Smooth muscle cell (in vitro differentiated cells): Measurements from ENCODE around the gene SOWAHC. TPM values are rescaled to one million over a fixed set of nuclear protein-coding genes. Genes with fewer than 3 reads are reported as not detected.
A peak's percentile ranks its signal among the peaks of the same experiment; 100 is the strongest.

Source experiments
- DNase-seq: peaks from one replicate; lab custom pipeline; 2025; ENCODE audit not compliant: unreplicated experiment; lab: John Stamatoyannopoulos, UW
- H2AFZ ChIP-seq: fragments of 200-600 bp; sonication (generic); 2 replicates; pipeline ENCODE4 v1.6.0; 2016; ENCODE audit warnings: antibody characterized with exemption, low read depth, mild to moderate bottlenecking
- H3F3A ChIP-seq: fragments of 200-600 bp; sonication (generic); 2 replicates; pipeline ENCODE4 v1.6.0; 2017; ENCODE audit warnings: antibody characterized with exemption, low read depth
- H3K27ac ChIP-seq: fragments of 200-600 bp; sonication (generic); 2 replicates; pipeline ENCODE4 v1.5.1; 2016; ENCODE audit warnings: low read depth, mild to moderate bottlenecking
- H3K27me3 ChIP-seq: fragments of 200-600 bp; sonication (generic); 2 replicates; pipeline ENCODE4 v1.6.1; 2016; ENCODE audit warnings: low read depth, mild to moderate bottlenecking
- H3K36me3 ChIP-seq: fragments of 200-600 bp; sonication (generic); 2 replicates; pipeline ENCODE4 v1.5.1; 2016; ENCODE audit warnings: low read depth
- H3K4me1 ChIP-seq: fragments of 200-600 bp; sonication (generic); 2 replicates; pipeline ENCODE4 v1.5.1; 2016; ENCODE audit warnings: low read depth
- H3K4me2 ChIP-seq: fragments of 200-600 bp; sonication (generic); 2 replicates; pipeline ENCODE4 v1.6.0; 2016; ENCODE audit warnings: mild to moderate bottlenecking
- H3K4me3 ChIP-seq: fragments of 200-600 bp; sonication (generic); 2 replicates; pipeline ENCODE4 v1.5.1; 2016; ENCODE audit warnings: mild to moderate bottlenecking
- H3K79me2 ChIP-seq: fragments of 200-600 bp; sonication (generic); 2 replicates; pipeline ENCODE4 v1.6.0; 2016; ENCODE audit warnings: low read depth, mild to moderate bottlenecking
- H3K9ac ChIP-seq: fragments of 200-600 bp; sonication (generic); 2 replicates; pipeline ENCODE4 v1.6.0; 2016; ENCODE audit warnings: low read depth
- H3K9me3 ChIP-seq: fragments of 200-600 bp; sonication (generic); replicated peaks from 2 replicates; pipeline ENCODE4 v1.5.1; 2016; ENCODE audit warnings: low read depth
- H4K20me1 ChIP-seq: fragments of 200-600 bp; sonication (generic); 2 replicates; pipeline ENCODE4 v1.6.0; 2016; ENCODE audit warnings: low read depth
- CTCF ChIP-seq: fragments of 200-600 bp; sonication (generic); IDR thresholded peaks from 2 replicates; pipeline ENCODE4 v1.5.1; 2017; ENCODE audit warnings: borderline replicate concordance, mild to moderate bottlenecking, antibody characterized with exemption; ENCODE audit not compliant: insufficient read depth, poor library complexity, severe bottlenecking
- WGBS: methylation state at CpG from one replicate; pipeline ENCODE4 v1.1.7; 2016; ENCODE audit warnings: low lambda C conversion rate; 5-methylcytosine and 5-hydroxymethylcytosine counted together
- polyA plus RNA-seq: library from polyadenylated mRNA; unstranded; fragments of >200 nt; fragmentation: Nextera tagmentation; extraction: Ambion mirVana; gene quantifications from 2 replicates; pipeline ENCODE4 v1.2.1, GENCODE V29; 2016
- total RNA-seq: library from RNA; depleted of rRNA; stranded (reverse); fragments of >200 nt; gene quantifications from 2 replicates; pipeline ENCODE4 v1.2.3, GENCODE V29; 2014

Gene SOWAHC
- total and polyA plus RNA-seq, 2 experiments from 2014 or later, result 20.2 to 31.2 TPM

GRCh38 chr2:109609352-109610024, 4.7 kb upstream of the SOWAHC start:
- H3K4me2 ChIP-seq, result peak overlapping the region; percentile 91
- peaks cover 88% of the 10 kb centered on the region for H3K79me2 ChIP-seq
- peak overlapping the region; percentile 97 for H3K27ac ChIP-seq
- H3K9ac ChIP-seq, result peak overlapping the region; percentile 80
- H3K36me3 ChIP-seq, result no peaks in the 10 kb centered on the region
- no peak for DNase-seq
- peaks cover 20% of the 10 kb centered on the region for H3F3A ChIP-seq
- WGBS, result 21% methylated on average over 8 of the region's 8 CpGs
- H4K20me1 ChIP-seq, result peaks cover 49% of the 10 kb centered on the region
- H2AFZ ChIP-seq, result peak overlapping the region; percentile 64
- peak overlapping the region; percentile 50 for H3K4me3 ChIP-seq
- TF ChIP-seq CTCF, result no peak
- no peaks in the 10 kb centered on the region for H3K27me3 ChIP-seq
- peaks cover 45% of the 10 kb centered on the region for H3K4me1 ChIP-seq
- H3K9me3 ChIP-seq, result no peaks in the 10 kb centered on the region

GRCh38 chr2:109611467-109612095, 2.6 kb upstream of the SOWAHC start:
- DNase-seq, result no peak

GRCh38 chr2:109613081-109613921, 863 bp upstream of the SOWAHC start:
- peaks cover 36% of the 10 kb centered on the region for H3K4me1 ChIP-seq
- no peak for DNase-seq
- H4K20me1 ChIP-seq, result peaks cover 47% of the 10 kb centered on the region
- H3K27ac ChIP-seq, result peak overlapping the region; percentile 97
- H2AFZ ChIP-seq, result peak overlapping the region; percentile 13
- H3K4me3 ChIP-seq, result peak overlapping the region; percentile 87
- under 1% methylated on average over 59 of the region's 82 CpGs for WGBS
- no peaks in the 10 kb centered on the region for H3K36me3 ChIP-seq
- no peak for TF ChIP-seq CTCF
- no peaks in the 10 kb centered on the region for H3K27me3 ChIP-seq
- H3K9me3 ChIP-seq, result no peaks in the 10 kb centered on the region
- peaks cover 24% of the 10 kb centered on the region for H3F3A ChIP-seq
- H3K79me2 ChIP-seq, result peaks cover 77% of the 10 kb centered on the region
- peak overlapping the region; percentile 88 for H3K9ac ChIP-seq
- peak overlapping the region; percentile 89 for H3K4me2 ChIP-seq

More at GRCh38 chr2:109611467-109612095, 2.6 kb upstream of the SOWAHC start:
- Histone ChIP-seq H2AFZ (no peak overlapping the region), H3K4me1 (peaks cover 46% of the 10 kb centered on the region), H3K9ac (peak overlapping the region; percentile 88), H3F3A (peaks cover 24% of the 10 kb centered on the region), H3K9me3 (no peaks in the 10 kb centered on the region), H3K27ac (peak overlapping the region; percentile 97), H4K20me1 (peaks cover 46% of the 10 kb centered on the region), H3K36me3 (no peaks in the 10 kb centered on the region), H3K4me2 (peak overlapping the region; percentile 89), H3K4me3 (peak overlapping the region; percentile 87), H3K79me2 (peaks cover 82% of the 10 kb centered on the region), H3K27me3 (no peaks in the 10 kb centered on the region)
- TF ChIP-seq CTCF, result no peak
- WGBS, result 86% methylated on average over 5 of the region's 5 CpGs
